Heart left ventricle (tissue), 16 donors: ENCODE measurements around the gene TPPP. TPM values are rescaled to one million over a fixed set of nuclear protein-coding genes. Genes with fewer than 3 reads are reported as not detected.

Experiments used
- ATAC-seq, 4 donors: fragments of 200-7000 bp; cut with Tn5 transposase; one replicate each; pipeline ENCODE4 v1.9.1; 2020 to 2022; ENCODE audit warnings: moderate library complexity in 4 of 4, mild to moderate bottlenecking in 3 of 4, moderate number of reproducible peaks in 1 of 4
- DNase-seq, 5 donors: peaks; one replicate each; pipeline ENCODE4 v3.0.0-alpha.2; 2020
- H3K27ac ChIP-seq, 12 donors: fragments of 200-600 bp; sonication (generic) in 4 of 12; one replicate each; pipeline versions ENCODE4 v1.5.0 to v1.8.0; 2016 to 2022; ENCODE audit warnings: mild to moderate bottlenecking in 2 of 12
- H3K27me3 ChIP-seq, 9 donors: fragments of 200-600 bp; sonication (generic) in 2 of 9; one replicate each; pipeline versions ENCODE4 v1.5.1 to v1.8.0; 2016 to 2022; ENCODE audit warnings: mild to moderate bottlenecking in 3 of 9
- H3K36me3 ChIP-seq, 9 donors: fragments of 200-600 bp; sonication (generic) in 2 of 9; one replicate each; pipeline versions ENCODE4 v1.5.0 to v1.8.0; 2018 to 2022; ENCODE audit warnings: mild to moderate bottlenecking in 2 of 9
- H3K4me1 ChIP-seq, 12 donors: fragments of 200-600 bp; sonication (generic) in 4 of 12; one replicate each; pipeline versions ENCODE4 v1.5.0 to v1.8.0; 2016 to 2022; ENCODE audit warnings: mild to moderate bottlenecking in 3 of 12
- H3K4me3 ChIP-seq, 12 donors: fragments of 200-600 bp; sonication (generic) in 4 of 12; one replicate each; pipeline versions ENCODE4 v1.5.0 to v1.8.0; 2017 to 2022; ENCODE audit warnings: mild to moderate bottlenecking in 9 of 12, moderate library complexity in 4 of 12
- H3K9me3 ChIP-seq, 12 donors: fragments of 200-600 bp; sonication (generic) in 4 of 12; one replicate each; pipeline versions ENCODE4 v1.5.0 to v1.8.0; 2016 to 2022; ENCODE audit warnings: mild to moderate bottlenecking in 1 of 12
- POLR2A ChIP-seq, 2 donors: fragments of 450-650 bp; IDR thresholded peaks; one replicate each; pipeline ENCODE4 v1.6.1; 2017; ENCODE audit warnings: antibody characterized with exemption in 2 of 2, mild to moderate bottlenecking in 2 of 2, moderate library complexity in 2 of 2
- WGBS, 4 donors: extraction: QIAGEN DNeasy Blood & Tissue Kit in 2 of 4; methylation state at CpG; one replicate each; pipeline versions ENCODE4 v1.1.5 to v1.1.7; 2013 to 2018; 5-methylcytosine and 5-hydroxymethylcytosine counted together
- intact Hi-C, 10 donors: fragments of 100-400 bp; cut with DNase I; formaldehyde crosslinking; loops; one replicate each; pipeline versions ENCODE4 v1.11.1 to v1.14.2; 2022
- polyA plus RNA-seq, 2 donors: library from polyadenylated mRNA; stranded (reverse); fragments of 200-250 nt; gene quantifications; one replicate each; pipeline ENCODE4 v1.2.3, GENCODE V29; 2013
- total RNA-seq, 9 donors: library from RNA; depleted of rRNA in 2 of 9; stranded (reverse); fragments of >200 nt in 2 of 9; fragmentation: NEBNext Ultra II Directional in 3 of 9; extraction: Animal tissue kit (Norgen Biotek cat#: 25700) in 3 of 9; gene quantifications; one replicate each; pipeline versions ENCODE4 v1.1.0 to v1.2.4, GENCODE V29; 2016 to 2023
- TF ChIP-seq, protein P1 (sequence below), 12 donors: fragments of 200-600 bp; sonication (generic) in 4 of 12; IDR thresholded peaks; one replicate each; pipeline versions ENCODE4 v1.5.0 to v1.8.0; 2018 to 2022; ENCODE audit warnings: antibody characterized with exemption in 12 of 12, mild to moderate bottlenecking in 5 of 12
- donor health status: ischemic (EF 13 %, LVEDD 7.1; RV severe dilation, severe dysfunction).
- donor health status: healthy with polysubstance abuse.
- donor health status: DM: no; HTN: yes; CAD: no.
- donor health status: DM: no; HTN: no; CAD: no.
- donor health status: ischemic (EF 25% LVEDD 6.9; RV normal size, moderate dysfunction).
- donor health status: ischemic (EF 25% LVEDD 5.7; RV mildly dilated, moderate dysfunction).
- donor health status: healthy.
- donor health status: DM: yes; HTN: yes; CAD: no.
- donor health status: ischemic (EF 35%, LVEDD 5.7; RV mildly dilated, moderate dysfunction).
- donor health status: nonischemic (EF 11% LVEDD 7.7; RV severe dilation, severe dysfunction).
- donor health status: DM: yes; HTN: yes; CAD: no.
- donor health status: PGD.
- donor health status: ischemic (EF 29% LVEDD 5.4; RV normal size, mild dysfunction).
- donor health status: nonischemic (EF 23%, LVEDD 6.1; RV moderate dilation, normal function).

Gene TPPP
- total and polyA plus RNA-seq, 11 donors: 7.5 to 31.2 (median 14.9) TPM

DNA sequence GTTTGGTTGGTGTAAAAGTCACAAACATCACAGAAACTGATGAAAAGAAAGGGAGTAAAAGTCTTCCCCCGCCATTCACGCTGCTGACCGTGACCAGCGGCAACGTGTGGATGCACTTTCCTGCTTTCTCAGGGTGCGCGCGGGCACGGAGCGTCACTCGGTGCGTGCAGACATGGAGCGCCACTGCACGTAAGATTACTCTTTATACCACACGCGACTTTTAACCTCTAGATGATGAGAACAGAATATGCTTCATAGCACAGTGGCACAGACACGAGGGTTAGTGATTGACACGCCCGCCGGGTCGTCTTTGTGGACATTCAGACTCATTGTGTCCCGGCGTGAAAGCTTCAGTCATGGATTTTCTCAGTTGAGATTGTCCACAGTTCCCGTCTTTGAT lies 65.3 kb downstream of the TPPP start:
- Histone ChIP-seq H3K36me3 (peaks cover 0 to 17% (median 5%) of the 10 kb centered on the region in 9 donors), H3K4me1 (no peaks in the 10 kb centered on the region), H3K4me3 (no peak overlapping the region), H3K9me3 (no peaks in the 10 kb centered on the region), H3K27me3 (no peaks in the 10 kb centered on the region), H3K27ac (no peak overlapping the region)
- WGBS, 4 donors: 95 to 96% (median 96%) methylated on average over 24 of the region's 24 CpGs
- ATAC-seq (no peak), DNase-seq (peak in 2 of 5 donors; percentile 5 to 14)
- intact Hi-C loops: no loop called here
- no peak for TF ChIP-seq POLR2A (IDR thresholded peaks at IDR 0.05)

DNA sequence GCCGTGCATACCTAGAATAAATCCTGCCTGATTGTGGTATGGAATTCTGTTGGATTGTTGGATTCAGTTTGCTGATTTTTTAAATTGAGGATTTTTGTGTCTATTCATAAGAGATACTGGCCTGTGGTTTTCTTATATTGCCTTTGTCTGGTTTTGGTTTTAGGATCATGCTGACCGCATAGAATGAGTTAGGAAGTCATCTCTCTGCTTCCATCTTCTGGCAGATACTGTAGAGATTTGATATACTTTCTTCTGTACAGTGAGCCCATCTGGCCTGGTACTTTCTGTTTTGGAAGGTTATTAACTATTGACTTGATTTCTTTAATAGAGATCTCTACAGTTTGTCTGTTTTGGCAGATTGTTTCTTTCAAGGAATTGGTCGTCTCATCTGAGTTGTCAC lies 66.3 kb downstream of the TPPP start:
- TF ChIP-seq, protein P1, sequence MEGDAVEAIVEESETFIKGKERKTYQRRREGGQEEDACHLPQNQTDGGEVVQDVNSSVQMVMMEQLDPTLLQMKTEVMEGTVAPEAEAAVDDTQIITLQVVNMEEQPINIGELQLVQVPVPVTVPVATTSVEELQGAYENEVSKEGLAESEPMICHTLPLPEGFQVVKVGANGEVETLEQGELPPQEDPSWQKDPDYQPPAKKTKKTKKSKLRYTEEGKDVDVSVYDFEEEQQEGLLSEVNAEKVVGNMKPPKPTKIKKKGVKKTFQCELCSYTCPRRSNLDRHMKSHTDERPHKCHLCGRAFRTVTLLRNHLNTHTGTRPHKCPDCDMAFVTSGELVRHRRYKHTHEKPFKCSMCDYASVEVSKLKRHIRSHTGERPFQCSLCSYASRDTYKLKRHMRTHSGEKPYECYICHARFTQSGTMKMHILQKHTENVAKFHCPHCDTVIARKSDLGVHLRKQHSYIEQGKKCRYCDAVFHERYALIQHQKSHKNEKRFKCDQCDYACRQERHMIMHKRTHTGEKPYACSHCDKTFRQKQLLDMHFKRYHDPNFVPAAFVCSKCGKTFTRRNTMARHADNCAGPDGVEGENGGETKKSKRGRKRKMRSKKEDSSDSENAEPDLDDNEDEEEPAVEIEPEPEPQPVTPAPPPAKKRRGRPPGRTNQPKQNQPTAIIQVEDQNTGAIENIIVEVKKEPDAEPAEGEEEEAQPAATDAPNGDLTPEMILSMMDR (IDR thresholded peaks at IDR 0.05): no peak
- no peak for TF ChIP-seq POLR2A (IDR thresholded peaks at IDR 0.05)
- Histone ChIP-seq H3K4me1 (no peaks in the 10 kb centered on the region), H3K27me3 (no peaks in the 10 kb centered on the region), H3K36me3 (peaks cover 0 to 17% (median 6%) of the 10 kb centered on the region in 9 donors), H3K27ac (no peak overlapping the region), H3K9me3 (no peaks in the 10 kb centered on the region), H3K4me3 (no peak overlapping the region)
- intact Hi-C loops: no loop called here
- no peak for DNase-seq
- WGBS, 4 donors: 86 to 93% (median 91%) methylated on average over 3 of the region's 3 CpGs
- no peak for ATAC-seq

DNA sequence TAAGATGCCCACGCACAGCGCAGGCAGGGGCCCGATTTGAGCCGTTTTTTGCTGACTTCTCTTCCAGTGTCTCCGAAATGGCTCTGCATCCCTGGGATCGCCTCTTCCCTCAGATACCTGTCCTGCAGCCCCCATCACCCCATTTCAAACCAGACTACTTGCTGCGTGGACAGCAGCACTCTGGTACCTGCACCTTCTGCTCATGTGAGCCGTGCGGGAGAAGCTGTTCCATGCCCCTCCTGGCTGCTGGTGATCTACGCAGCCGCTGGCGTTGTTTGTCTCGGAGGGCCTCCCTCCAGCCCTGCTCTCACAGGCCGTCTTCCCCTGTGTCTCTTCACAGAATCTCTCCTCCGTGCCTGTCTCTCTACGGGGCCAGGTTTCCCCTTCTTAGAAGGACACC lies 67.6 kb downstream of the TPPP start:
- ATAC-seq (no peak), DNase-seq (peak in 2 of 5 donors; percentile 9 to 49)
- TF ChIP-seq, protein P1 (IDR thresholded peaks at IDR 0.05): no peak
- Histone ChIP-seq H3K9me3 (no peaks in the 10 kb centered on the region), H3K36me3 (peaks cover 0 to 22% (median 9%) of the 10 kb centered on the region in 9 donors), H3K27ac (no peak overlapping the region), H3K27me3 (no peaks in the 10 kb centered on the region), H3K4me3 (no peak overlapping the region), H3K4me1 (no peaks in the 10 kb centered on the region)
- intact Hi-C loops: no loop called here
- 96 to 98% (median 97%) methylated on average over 16 of the region's 16 CpGs for WGBS, 4 donors

DNA sequence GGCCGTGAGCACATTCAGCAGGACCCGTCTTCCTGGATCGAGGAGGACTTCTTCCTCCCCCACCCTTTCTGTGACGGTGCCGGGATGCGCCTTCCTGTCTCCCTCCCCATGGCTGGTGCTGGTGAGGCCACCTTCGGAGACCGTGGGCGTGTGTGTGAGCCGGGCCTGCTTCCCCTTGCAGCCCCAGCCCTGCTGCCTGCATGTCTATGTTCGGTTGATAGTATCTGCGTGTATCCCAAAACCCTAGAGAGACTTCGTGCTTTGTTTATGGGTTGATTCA lies 68.3 kb downstream of the TPPP start:
- peak in 2 of 4 donors; percentile 40 to 74 for ATAC-seq
- no peaks in the 10 kb centered on the region for H3K4me1 ChIP-seq
- H3K9me3 ChIP-seq: no peaks in the 10 kb centered on the region
- 58 to 78% (median 68%) methylated on average over 13 of the region's 13 CpGs for WGBS, 4 donors
- H3K27me3 ChIP-seq: no peaks in the 10 kb centered on the region
- DNase-seq: peak in 2 of 5 donors; percentile 32 to 34
- TF ChIP-seq POLR2A (IDR thresholded peaks at IDR 0.05): no peak
- TF ChIP-seq, protein P1 (IDR thresholded peaks at IDR 0.05): no peak
- intact Hi-C loops: no loop called here
- H3K36me3 ChIP-seq: peaks cover 0 to 29% (median 12%) of the 10 kb centered on the region in 9 donors
- peak overlapping the region in 4 of 12 donors; percentile 6 to 42 (median 23) for H3K27ac ChIP-seq
- H3K4me3 ChIP-seq: no peak overlapping the region
